Right hindlimb (tissue), 1 donor: ENCODE results near the gene MED4.
"Not testable (repeated sequence)": the region's sequence is repeated elsewhere in the genome, so short reads cannot be mapped to it uniquely, and the experiment has no call there.

Source experiments
- DNase-seq: peaks from one replicate; pipeline ENCODE4 v3.0.0-alpha.2; 2018

Gene MED4

DNA sequence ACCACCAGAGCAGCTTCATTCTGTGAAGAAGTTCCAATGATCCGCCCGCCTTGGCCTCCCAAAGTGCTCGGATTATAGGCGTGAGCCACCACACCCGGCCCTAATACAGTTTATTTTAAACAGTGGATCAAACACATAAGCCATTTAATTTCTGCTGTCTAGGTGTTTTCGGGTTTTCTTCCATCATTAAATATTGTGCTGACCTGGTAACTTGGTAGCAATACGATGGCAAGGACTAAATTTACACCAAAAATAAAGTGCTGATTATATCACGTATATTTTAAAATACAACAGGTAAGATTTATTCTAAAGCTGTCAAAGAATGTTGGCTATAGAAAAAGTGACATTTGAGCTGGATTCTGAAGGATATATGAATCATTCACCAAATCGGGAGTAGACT is 1.3 kb downstream of the MED4 start:
- DNase-seq, result no peak

DNA sequence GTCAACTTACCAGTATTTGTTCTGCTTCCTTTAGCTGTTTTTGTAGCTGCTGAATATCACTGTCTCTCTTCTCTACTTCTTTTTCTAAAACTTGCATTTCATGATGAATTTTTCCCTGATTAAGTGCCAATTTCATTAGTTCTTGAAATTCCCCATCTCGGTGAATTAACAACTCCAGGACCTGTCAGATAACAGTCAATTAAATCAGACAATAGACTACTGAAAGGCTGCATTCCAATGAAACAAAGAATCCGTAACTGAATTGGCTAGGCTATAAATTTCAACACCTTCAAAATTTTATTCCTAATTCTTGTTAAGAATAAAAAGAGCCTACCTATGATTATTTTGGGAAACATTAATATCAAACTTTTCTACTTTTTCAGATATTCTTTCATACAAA is 8.6 kb downstream of the MED4 start:
- no peak for DNase-seq

DNA sequence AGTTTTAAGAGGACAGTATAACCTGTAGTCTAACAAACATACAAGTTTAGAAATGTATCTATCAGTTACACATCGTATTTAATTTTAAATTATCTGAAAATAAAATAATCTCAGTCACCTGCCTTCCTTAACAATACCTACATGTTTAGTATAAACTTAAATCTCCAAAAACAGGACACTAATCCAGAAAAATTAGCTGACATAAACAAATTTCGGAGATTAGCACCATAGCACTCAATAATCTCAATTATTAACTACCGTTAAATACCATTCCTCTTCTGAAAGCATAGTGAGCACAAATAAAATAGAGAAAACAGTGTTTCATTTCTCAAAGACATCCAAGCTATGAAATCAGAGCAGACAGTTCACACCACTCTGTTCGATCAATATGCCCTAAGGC is 13.2 kb downstream of the MED4 start:
- DNase-seq, result no peak

DNA sequence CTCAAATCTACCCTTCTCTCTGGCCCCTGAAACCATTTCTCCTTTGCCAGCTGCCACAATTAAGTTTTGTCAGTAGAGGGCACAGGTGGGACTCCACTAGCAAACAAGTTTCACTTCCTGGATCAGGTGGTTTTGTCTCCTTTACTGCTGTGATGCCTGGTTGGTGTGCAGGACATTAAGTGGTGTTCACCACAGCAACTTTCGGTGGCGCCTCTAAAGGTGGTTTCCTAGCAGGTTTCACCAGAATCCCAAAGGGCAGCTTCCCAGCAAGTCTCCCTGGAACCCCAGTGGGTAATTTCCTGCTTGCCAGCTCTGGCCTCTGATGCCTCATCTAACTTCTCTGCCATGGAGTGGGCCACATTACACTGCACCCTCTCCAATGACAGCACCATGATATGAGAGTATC is 16.6 kb downstream of the MED4 start:
- no peak for DNase-seq

DNA sequence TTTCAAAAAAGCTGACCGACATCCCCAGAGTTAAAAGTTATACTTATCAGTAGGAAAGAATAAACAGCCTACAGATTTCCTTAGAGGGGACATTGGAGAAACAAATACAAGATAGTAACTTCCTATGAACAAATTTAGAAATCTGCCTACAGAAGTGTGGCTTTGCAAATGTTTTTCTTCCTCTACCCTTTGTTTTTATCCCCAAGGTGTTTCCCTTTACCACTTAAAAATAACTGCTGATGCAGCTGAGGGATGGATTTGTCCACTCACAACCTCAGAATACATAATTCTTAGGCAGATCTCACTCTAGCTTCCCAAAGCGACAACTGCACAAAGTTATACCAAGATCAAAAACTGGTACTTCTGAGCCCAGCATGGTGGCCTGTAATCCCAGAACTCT is 20.9 kb downstream of the MED4 start:
- DNase-seq, result no peak

DNA sequence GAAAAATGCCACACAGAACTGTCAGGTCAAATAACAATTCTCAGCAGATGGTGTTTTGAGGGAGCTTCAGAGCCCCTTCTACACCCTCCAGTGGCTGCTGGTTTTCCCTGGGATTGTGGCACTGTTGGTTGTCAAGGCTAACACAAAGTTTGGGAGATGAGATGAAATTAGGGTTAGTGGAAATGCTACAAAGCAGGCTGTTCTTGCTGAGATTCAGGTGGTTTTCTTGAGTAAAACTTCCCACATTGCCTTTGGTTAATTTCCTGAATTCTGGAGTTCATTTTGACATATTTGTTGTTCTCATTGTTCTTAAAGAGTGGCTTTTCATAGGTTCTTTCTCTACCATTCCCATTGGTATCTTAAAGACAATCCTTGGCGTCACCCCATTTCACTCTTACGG is 22.1 kb downstream of the MED4 start:
- no peak for DNase-seq

DNA sequence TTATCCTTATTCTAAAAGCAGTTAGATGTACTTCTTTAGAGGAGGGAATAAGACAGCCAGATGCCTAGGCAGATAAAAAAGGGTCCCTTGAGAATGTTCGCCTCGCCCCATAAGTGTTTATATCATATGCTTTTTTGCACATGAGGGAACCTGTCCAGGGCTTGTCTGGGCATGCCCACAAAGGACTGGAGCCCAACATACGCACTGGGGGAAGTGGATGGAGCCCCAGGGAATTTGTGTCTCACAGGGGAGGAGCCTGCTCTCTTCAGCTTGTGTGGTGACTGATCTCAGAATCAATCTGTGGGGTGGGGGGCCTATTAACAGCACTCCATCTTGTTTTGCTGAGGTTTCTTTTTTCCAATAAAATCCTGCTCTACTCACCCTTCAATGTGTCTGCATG is 22.6 kb downstream of the MED4 start:
- no peak for DNase-seq

DNA sequence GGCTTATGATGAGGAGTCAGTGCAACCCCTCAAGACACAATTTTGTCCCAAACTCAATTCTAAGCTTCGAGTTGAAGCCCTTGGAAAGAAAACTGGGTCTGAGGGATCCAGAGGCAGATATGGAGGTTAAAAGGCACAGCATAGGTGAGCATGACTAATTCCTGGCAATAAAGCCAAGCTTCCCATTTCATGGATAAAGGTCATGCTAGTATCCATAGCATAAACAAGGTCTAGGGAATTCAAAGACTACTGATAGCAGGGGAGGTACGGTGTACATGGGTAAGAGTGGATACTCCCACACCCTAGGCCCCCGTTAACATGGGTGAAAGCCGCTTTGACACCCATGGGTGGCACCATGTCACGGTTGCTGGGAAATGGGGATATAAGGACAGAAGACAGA is 24.0 kb downstream of the MED4 start:
- no peak for DNase-seq

DNA sequence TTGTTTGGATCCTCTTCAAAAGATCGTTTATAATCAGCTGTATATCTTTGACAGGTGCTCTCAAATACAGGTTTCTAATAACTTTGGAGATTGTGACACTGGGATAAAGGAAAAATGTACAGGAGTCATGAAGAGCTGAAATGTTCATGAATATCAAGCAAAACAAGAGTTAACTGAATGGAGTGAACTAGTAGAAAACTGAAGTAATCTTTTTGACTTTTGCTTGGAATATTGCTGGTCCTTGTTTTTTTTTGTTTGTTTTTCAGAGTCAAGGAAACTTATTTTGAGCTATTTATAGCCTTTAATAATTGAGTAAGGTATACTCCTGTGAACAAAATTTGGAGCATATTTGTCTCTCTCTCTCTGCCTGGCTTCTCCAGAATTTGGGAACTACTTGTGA is 25.3 kb downstream of the MED4 start:
- no peak for DNase-seq

DNA sequence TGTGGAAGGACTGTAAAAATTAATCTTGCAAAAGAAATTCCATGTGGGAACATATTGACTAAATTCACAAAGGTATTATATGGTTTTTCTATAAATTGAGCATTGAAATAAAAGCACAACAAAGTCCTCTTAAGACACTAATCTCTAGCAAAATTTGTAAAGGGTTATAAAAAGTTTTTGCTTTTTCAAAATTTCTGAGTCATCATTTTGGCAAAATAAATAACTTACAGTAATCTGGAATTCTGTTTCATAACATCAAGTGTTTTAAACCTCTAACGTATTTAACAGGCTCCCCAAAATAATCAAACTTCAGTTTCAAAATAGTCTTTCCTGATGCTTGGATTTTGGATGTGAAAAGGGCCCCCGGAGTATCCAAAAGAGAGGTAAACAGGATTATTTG is 26.0 kb downstream of the MED4 start:
- no peak for DNase-seq

DNA sequence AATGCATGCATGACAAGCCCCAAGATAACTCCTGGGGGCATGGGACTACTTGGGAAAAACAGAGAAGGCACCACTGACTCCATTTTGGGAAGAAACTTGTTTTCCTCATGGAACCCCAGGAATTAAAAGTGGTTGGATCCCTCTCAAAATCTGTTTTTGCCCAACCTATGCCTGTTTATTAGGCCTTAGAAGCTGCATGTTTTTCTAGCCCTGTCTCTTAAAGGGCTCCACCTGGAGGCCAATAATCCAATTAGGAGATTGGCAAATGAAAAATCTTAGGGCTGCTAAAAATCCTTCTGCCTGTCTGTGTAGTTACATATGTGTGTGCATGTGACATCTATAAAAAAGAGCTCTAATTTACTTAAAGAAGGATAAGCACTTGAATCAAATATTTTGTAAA is 26.9 kb downstream of the MED4 start:
- DNase-seq, result no peak

DNA sequence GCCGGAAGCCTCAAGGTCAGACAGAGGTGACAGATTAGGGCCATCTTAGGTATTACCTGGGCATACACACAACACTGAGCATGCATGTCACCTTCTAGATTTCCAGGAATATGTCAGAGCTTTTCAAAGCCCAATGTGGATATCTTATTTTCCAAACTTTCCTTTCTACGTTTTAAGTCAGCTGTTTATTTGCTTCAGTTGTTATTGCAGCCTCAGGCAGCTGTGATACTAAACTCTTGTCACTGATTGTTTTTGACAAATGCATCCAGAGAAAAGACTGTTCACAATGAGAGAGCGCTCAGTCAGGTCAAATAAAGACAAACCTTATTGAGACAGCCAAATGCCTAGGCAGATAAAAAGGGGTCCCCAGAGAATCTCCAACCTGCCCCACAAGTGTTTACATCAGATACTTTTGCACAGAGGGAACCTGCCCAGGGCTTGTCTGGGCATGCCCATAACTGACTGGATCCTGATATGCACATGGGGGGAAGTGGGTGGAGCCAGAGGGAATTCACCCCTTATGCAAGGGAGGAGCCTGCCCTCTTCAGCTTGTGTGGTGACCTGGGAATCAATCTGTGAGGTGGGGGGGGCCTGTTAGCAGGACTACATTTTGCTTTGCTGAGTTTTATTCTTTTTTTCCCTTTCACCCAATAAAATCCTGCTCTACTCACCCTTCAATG is 28.5 kb downstream of the MED4 start:
- no peak for DNase-seq

DNA sequence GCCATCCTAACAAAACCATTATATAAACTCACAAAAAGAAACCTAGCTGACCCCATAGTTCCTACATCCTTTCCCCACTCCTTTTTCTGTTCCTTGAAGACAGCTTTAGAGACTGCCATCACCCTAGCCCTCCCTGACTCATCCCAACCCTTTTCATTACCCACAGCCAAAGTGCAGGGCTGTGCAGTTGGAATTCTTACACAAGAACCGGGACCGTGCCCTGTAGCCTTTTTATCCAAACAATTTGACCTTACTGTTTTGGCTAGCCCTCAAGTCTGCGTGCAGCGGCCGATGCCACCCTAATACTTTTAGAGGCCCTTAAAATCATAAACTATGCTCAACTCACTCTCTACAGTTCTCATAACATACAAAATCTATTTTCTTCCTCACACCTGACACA is 35.0 kb downstream of the MED4 start:
- not testable (repeated sequence) for DNase-seq

DNA sequence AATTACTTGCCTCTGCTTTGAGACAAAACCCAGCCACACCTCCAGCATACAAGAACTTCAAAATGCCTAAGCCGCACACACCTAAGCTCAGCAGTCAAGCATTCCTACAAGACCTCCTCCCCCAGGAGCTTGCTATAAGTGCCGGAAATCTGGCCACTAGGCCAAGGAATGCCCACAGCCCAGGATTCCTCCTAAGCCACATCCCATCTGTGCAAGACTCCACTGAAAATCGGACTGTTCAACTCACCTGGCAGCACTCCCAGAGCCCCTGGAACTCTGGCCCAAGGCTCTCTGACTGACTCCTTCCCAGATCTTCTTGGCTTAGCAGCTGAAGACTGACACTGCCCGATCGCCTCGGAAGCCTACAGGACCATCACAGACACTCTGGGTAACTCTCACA is 36.4 kb downstream of the MED4 start:
- not testable (repeated sequence) for DNase-seq

DNA sequence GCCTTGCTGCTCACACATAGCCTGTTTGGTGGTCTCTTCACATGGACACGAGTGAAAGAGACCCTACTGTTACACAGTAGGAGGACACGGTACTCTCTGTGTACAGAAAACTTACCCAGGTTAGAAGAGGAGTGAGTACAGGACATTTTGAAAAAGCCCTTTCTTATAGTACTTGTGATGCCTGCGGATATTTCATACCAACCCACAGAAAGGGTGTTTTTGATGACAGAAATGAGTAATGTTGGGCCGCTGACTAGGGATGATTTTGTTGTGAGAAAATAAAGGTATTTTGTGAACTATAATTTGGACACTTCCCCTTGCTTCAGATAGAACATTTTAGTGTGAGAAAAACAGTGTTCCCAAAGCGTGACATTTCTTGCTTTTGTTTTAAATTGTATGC is 39.2 kb downstream of the MED4 start:
- no peak for DNase-seq

DNA sequence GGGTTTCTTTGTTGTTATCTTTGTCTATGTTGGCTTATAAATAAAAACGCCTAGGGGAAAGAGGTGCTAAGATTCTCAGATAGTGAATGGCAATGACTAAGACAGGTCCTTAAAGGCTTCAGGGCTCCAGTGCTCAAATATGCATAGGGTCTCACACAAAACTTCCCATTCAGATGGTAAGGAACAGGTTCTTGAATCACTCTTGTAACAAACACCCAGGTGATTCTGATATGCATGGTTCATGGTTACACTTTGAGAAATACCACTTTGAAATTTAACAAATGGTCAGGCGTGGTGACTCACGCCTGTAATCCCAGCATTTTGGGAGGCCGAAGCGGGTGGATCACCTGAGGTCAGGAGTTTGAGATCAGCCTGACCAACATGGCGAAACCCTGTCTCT is 40.3 kb downstream of the MED4 start:
- no peak for DNase-seq

DNA sequence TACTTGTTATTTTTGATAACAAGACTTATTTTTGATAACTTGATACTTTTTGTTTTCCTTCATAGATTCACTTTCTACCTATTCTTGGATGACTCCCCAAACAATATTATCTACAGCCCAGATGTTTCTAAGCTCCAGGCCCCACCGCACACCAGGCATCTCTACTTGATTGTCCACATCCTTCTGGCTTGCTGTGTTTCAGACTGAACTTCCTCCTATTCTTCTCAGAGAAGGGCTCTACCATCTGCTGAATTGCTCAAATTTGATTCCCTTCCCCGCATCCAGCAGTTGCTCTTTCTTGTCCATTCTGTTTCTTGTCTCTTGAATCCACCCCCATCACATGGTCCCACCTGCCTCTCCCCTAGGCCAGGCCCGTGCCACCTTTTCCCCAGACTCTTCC is 44.4 kb downstream of the MED4 start:
- no peak for DNase-seq

DNA sequence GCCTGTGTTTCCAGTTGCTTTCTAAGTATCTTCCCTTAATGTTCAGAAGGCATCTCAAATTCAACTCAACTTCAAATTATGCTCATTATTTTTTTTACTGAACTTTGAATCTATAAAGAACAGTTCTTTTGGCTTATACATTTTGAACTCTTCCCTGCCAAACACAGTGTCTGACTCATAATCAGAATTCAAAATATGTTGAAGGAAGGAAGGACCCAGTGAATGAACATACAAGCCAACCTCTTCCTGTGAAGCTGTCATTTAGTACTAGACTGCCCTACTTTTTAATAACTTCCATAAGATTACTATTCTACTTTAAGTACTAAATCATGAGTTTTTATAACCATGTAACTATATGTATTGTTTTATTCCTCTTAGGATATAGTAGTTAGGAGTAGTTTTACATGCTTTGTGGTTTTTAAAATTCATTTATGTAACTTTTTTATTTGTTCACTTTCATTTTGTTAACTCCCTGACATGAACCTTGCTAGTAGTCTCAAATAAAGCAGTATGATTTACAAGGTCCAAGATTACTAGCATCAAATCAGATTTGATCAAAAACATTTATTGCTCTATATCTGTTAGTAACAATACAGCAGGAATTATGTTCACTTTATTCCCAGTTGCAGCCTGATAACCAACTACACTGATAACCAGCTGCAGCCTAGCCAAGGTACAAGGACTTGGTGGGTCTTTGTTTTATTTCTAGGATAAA is 51.0 kb downstream of the MED4 start:
- DNase-seq, result no peak

DNA sequence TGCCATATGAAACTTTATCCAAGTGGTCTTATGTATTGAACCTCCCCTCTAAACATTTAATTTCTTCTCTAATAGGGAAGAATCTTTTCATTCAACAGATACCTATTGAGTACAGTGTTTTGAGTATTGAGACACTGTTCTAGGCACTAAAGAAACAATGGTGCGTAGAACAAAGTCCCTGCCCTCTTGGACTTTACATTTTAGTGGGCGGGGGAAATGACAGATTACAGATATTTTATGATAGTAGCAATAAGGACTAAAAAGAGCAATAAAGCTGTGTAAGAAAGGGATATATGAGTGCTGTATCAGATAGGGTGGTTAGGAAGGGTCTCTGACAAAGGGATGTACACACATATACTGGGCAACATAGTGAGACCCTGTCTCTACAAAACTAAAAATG is 52.0 kb downstream of the MED4 start:
- no peak for DNase-seq

DNA sequence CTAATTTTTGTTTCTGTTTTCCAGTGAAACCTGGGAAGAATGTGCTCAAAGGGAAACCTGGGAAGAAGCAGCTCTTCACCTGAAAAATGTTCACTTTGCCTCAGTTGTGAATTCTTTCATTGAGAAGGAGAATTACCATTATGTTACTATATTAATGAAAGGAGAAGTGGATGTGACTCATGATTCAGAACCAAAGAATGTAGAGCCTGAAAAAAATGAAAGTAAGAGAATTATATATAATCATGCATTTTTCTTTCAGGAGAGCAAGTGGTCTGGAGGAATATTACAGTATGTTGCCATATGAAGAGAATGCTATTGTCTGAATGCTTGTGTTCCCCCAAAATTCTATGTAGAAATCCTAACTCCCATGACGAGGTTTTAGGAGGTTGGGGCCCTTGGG is 54.0 kb downstream of the MED4 start:
- no peak for DNase-seq

DNA sequence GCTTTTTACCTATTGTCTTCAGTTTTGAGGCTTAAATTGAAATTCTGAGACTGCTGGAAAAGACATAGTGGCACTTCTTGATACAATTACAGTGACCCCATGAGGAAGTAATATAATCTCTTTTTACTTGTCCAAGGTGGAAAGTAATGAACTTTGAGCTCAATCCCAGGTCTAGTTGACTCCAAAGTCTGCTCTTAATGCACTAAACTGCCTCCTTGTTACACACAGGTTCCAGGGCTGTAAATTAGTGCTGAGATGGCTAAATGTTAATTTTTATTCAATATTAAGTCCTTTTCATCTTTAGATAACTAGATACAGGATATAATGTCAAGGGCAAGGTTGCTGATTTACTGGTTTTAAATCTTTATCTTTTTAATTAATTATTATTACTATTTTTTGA is 54.9 kb downstream of the MED4 start:
- DNase-seq, result no peak

DNA sequence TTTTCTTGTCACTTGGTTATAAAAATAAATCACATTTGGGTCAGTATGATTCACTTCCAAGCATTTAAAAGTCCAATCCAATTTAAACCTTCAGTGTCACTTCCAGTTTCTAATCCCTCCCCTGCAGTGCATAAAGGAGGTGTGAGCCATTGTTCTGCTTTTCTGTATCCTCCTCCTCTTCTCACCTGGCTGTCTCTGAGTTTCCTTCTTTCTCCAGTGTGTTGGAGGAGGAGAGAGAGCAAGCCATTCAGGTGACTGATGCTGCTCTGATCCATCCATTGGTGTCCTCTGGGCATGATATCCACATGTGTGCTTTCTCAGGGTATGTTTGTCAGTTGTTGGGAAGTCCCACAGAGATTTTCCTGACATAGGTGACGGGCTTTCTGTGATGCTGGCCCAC is 56.1 kb downstream of the MED4 start:
- no peak for DNase-seq

DNA sequence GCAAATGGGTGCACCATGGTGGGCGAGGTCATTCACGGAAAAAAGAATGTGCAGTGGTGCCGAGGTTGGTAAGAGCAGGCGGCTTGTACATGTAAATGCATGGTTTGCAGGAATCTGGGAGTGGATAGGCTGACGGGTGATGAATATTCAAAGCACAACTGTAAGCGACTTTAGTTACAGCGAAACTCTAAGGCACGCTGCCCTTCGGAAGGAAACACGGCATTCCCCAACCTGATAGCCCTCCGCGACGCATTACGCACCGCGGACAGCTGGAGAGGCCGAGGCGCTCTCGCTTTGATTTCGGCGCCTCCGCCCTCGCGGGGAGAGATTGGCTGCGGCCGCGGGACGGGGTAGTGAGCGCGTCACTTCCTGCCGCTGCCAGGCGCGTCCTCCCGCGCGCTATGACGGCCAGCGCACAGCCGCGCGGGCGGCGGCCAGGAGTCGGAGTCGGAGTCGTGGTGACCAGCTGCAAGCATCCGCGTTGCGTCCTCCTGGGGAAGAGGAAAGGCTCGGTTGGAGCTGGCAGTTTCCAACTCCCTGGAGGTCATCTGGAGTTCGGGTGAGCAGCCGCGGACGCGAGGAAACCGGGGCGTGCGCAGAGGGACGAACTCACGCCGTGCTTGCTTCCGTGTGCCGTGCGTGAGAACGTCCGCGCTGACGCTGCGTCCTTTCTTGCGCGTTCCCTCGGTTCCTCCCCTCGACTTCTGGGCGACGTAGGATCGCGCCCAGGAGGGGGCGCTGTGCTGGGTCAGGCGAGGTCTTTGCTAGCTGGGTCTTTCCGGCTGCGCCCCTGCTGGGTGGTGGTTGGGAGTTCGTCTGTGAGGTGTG is 57.3 kb downstream of the MED4 start, which contains the start of gene NUDT15:
TSS of gene NUDT15 (plus strand) at position 381 of the 828 bp plus-strand sequence. CDS start at position 402, 21 bp downstream.
- peak; percentile 96 for DNase-seq

DNA sequence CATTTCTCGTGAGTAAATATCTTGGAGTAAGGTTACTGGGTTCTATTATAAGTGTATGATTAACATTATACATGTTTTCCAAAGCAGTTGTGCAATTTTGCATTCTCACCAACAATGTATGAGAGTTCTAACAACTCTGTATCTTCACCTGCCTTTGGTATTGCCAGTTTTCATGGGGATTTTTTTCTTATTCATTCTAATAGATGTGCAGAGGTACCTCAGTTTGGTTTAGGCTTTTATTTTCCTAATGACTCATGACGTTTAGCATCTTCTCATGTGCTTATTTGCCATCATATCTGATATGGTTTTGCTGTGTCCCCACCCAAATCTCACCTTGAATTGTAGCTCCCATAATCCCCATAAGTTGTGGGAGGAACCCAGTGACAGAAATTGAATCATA is 65.0 kb downstream of the MED4 start:
- no peak for DNase-seq
